ENCODE data around the gene TSPAN13.

DNA sequence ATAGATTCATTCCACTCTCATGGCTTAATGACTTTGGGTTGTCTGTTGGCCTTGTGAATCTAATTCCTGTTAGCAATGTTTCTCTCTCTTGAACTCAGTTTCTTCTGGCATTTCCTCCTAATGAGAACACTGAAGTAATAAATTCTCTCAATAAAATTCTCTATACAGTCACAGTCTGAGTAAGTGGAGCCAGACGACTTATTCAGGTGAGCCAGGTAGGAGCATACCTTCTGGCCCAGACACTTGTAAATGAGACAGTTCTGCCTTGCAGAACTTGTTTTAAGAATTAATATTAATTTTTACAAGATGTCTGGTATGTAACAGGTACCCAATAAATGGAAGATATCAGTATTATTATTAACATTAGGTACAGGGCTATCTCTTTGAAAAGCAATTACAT lies 79.8 kb downstream of the TSPAN13 start:
- TF ChIP-seq, protein P1, sequence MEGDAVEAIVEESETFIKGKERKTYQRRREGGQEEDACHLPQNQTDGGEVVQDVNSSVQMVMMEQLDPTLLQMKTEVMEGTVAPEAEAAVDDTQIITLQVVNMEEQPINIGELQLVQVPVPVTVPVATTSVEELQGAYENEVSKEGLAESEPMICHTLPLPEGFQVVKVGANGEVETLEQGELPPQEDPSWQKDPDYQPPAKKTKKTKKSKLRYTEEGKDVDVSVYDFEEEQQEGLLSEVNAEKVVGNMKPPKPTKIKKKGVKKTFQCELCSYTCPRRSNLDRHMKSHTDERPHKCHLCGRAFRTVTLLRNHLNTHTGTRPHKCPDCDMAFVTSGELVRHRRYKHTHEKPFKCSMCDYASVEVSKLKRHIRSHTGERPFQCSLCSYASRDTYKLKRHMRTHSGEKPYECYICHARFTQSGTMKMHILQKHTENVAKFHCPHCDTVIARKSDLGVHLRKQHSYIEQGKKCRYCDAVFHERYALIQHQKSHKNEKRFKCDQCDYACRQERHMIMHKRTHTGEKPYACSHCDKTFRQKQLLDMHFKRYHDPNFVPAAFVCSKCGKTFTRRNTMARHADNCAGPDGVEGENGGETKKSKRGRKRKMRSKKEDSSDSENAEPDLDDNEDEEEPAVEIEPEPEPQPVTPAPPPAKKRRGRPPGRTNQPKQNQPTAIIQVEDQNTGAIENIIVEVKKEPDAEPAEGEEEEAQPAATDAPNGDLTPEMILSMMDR (IDR thresholded peaks at IDR 0.05): no peak
- TF ChIP-seq, protein P2, sequence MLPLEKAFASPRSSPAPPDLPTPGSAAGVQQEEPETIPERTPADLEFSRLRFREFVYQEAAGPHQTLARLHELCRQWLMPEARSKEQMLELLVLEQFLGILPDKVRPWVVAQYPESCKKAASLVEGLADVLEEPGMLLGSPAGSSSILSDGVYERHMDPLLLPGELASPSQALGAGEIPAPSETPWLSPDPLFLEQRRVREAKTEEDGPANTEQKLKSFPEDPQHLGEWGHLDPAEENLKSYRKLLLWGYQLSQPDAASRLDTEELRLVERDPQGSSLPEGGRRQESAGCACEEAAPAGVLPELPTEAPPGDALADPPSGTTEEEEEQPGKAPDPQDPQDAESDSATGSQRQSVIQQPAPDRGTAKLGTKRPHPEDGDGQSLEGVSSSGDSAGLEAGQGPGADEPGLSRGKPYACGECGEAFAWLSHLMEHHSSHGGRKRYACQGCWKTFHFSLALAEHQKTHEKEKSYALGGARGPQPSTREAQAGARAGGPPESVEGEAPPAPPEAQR (CRISPR knock-in tag; IDR thresholded peaks at IDR 0.05): no peak
- TF ChIP-seq NR3C1 (CRISPR knock-in tag; conservative IDR thresholded peaks at IDR 0.05; ENCODE audit: low read depth) (no peak), CREB1 (CRISPR knock-in tag; IDR thresholded peaks at IDR 0.05) (no peak), CREM (CRISPR knock-in tag; IDR thresholded peaks at IDR 0.05) (no peak), SP1 (CRISPR knock-in tag; conservative IDR thresholded peaks at IDR 0.05) (no peak), ZBTB21 (CRISPR knock-in tag; IDR thresholded peaks at IDR 0.05; ENCODE audit: borderline replicate concordance) (no peak), KAT7 (CRISPR knock-in tag; IDR thresholded peaks at IDR 0.05; ENCODE audit: borderline replicate concordance) (no peak), ZNF423 (CRISPR knock-in tag; IDR thresholded peaks at IDR 0.05) (no peak), ZNF138 (CRISPR knock-in tag; conservative IDR thresholded peaks at IDR 0.05) (no peak)
- TF ChIP-seq, protein P3, sequence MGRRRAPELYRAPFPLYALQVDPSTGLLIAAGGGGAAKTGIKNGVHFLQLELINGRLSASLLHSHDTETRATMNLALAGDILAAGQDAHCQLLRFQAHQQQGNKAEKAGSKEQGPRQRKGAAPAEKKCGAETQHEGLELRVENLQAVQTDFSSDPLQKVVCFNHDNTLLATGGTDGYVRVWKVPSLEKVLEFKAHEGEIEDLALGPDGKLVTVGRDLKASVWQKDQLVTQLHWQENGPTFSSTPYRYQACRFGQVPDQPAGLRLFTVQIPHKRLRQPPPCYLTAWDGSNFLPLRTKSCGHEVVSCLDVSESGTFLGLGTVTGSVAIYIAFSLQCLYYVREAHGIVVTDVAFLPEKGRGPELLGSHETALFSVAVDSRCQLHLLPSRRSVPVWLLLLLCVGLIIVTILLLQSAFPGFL (CRISPR knock-in tag; IDR thresholded peaks at IDR 0.05; ENCODE audit: borderline replicate concordance): no peak

Measured in WTC11 (cell line).